Mesothelial cell of epicardium (in vitro differentiated cells): ENCODE data around the gene TMEM91. TPM values are rescaled to one million over a fixed set of nuclear protein-coding genes. Genes with fewer than 3 reads are reported as not detected.

ENCODE experiments used
- DNase-seq, 2 experiments: peaks; one replicate each; pipeline ENCODE4 v3.0.0; 2021; ENCODE audit warnings: low spot score in 2 of 2; ENCODE audit not compliant: unreplicated experiment in 2 of 2
- H3K27ac Mint-ChIP-seq: 2 replicates; pipeline ENCODE4 v1.8.0; 2021; ENCODE audit warnings: mixed read lengths
- H3K27me3 Mint-ChIP-seq: 2 replicates; pipeline ENCODE4 v1.8.0; 2021; ENCODE audit warnings: low read depth, mixed read lengths
- H3K36me3 Mint-ChIP-seq: 2 replicates; pipeline ENCODE4 v1.8.0; 2021; ENCODE audit warnings: mixed read lengths
- H3K4me1 Mint-ChIP-seq: 2 replicates; pipeline ENCODE4 v1.8.0; 2021; ENCODE audit warnings: mixed read lengths
- H3K4me3 Mint-ChIP-seq: 2 replicates; pipeline ENCODE4 v1.8.0; 2021; ENCODE audit warnings: mild to moderate bottlenecking, moderate library complexity, mixed read lengths
- H3K9me3 Mint-ChIP-seq: 2 replicates; pipeline ENCODE4 v1.8.0; 2021; ENCODE audit warnings: mixed read lengths
- CTCF ChIP-seq: fragments of 200-600 bp; sonication (generic); IDR thresholded peaks from one replicate; pipeline ENCODE4 v1.5.0; 2021; ENCODE audit warnings: antibody characterized with exemption; ENCODE audit not compliant: unreplicated experiment
- total RNA-seq: library from RNA; stranded (reverse); gene quantifications from 3 replicates; pipeline ENCODE4 v1.2.1, GENCODE V29; 2021

TMEM91 gene
- total RNA-seq = 16.2 to 19.7 TPM (median 18.3 TPM) in 3 replicates

GRCh38 chr19:41376241-41376997, at the start of gene TMEM91:
TSS of gene TMEM91 (plus strand) at chr19:41376533. CDS start at chr19:41378310, 1,777 bp downstream.
- peak within 1 kb of the TSS; percentile 70 for H3K4me3 Mint-ChIP-seq
- peaks cover 4% of the 10 kb centered on the region for H3K36me3 Mint-ChIP-seq
- H3K9me3 Mint-ChIP-seq = no peaks in the 10 kb centered on the region
- H3K27ac Mint-ChIP-seq = peak within 1 kb of the TSS; percentile 23
- H3K27me3 Mint-ChIP-seq = no peaks in the 10 kb centered on the region
- TF ChIP-seq CTCF = no peak
- H3K4me1 Mint-ChIP-seq = peaks cover 15% of the 10 kb centered on the region
- DNase-seq = peak in 1 of 2 experiments; percentile 72

GRCh38 chr19:41327076-41327575, 49.2 kb upstream of the TMEM91 start:
- peak overlapping the region; percentile 67 for H3K27ac Mint-ChIP-seq
- TF ChIP-seq CTCF = no peak
- H3K27me3 Mint-ChIP-seq = peaks cover 6% of the 10 kb centered on the region
- no peaks in the 10 kb centered on the region for H3K9me3 Mint-ChIP-seq
- H3K4me3 Mint-ChIP-seq = no peak overlapping the region
- no peak for DNase-seq
- peaks cover 46% of the 10 kb centered on the region for H3K4me1 Mint-ChIP-seq
- peaks cover 4% of the 10 kb centered on the region for H3K36me3 Mint-ChIP-seq

GRCh38 chr19:41327576-41328156, 48.7 kb upstream of the TMEM91 start:
- Mint-ChIP-seq H3K4me3 (no peak overlapping the region), H3K27ac (no peak overlapping the region), H3K9me3 (no peaks in the 10 kb centered on the region), H3K36me3 (peaks cover 4% of the 10 kb centered on the region), H3K27me3 (peaks cover 6% of the 10 kb centered on the region), H3K4me1 (peaks cover 42% of the 10 kb centered on the region)
- TF ChIP-seq CTCF = no peak
- DNase-seq = no peak

DNA sequence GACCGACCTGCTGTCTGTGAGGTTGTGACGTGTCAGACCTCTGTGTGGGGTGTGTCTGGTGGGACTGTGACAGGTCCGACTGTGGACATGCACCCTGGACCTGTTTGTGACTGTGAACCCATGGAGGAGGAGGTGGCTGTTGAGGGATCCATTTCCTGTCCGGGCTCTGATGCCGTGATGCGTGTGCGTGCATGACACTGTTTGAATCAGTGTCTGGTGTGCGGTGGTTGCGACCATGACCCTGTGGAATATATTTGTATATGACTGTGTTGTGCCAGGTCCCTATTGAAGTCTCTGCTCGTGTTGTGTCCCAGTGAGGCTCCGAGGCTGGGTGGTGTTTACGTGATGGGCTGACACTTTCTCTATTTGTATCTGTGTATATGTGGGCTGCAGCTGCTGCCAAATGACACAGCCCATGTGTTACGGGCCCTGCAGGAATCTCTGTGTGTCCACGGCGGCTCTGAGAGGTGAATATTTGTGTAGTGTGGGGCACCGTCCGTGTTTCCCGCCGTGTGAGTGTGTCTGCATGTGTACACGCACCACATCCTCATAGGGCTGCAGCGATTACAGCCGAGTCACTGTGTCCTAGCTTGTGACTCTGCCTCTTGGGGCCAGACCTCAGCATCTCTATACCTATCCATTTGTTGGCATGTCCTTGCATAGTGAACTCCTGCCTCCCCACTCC, 48.0 kb upstream of the TMEM91 start:
- Mint-ChIP-seq H3K9me3 (no peaks in the 10 kb centered on the region), H3K4me3 (no peak overlapping the region), H3K4me1 (peaks cover 36% of the 10 kb centered on the region), H3K27me3 (peaks cover 6% of the 10 kb centered on the region), H3K27ac (peak overlapping the region; percentile 48), H3K36me3 (peaks cover 4% of the 10 kb centered on the region)
- no peak for DNase-seq
- no peak for TF ChIP-seq CTCF

GRCh38 chr19:41328842-41329225, 47.5 kb upstream of the TMEM91 start:
- peak overlapping the region; percentile 34 for H3K27ac Mint-ChIP-seq
- no peaks in the 10 kb centered on the region for H3K9me3 Mint-ChIP-seq
- H3K36me3 Mint-ChIP-seq = peaks cover 4% of the 10 kb centered on the region
- H3K4me3 Mint-ChIP-seq = no peak overlapping the region
- no peak for DNase-seq
- no peak for TF ChIP-seq CTCF
- peaks cover 6% of the 10 kb centered on the region for H3K27me3 Mint-ChIP-seq
- H3K4me1 Mint-ChIP-seq = peaks cover 32% of the 10 kb centered on the region
